HG03469 (cell line): ENCODE data around the gene STK35.
"Not testable (repeated sequence)": the region's sequence is repeated elsewhere in the genome, so short reads cannot be mapped to it uniquely, and the experiment has no call there.

ENCODE experiments used
- ATAC-seq: cut with Tn5 transposase; IDR thresholded peaks from one replicate; pipeline ENCODE4 v1.9.1; 2021; ENCODE audit warnings: mild to moderate bottlenecking, moderate library complexity, moderate number of reproducible peaks; ENCODE audit not compliant: unreplicated experiment

The STK35 gene

DNA sequence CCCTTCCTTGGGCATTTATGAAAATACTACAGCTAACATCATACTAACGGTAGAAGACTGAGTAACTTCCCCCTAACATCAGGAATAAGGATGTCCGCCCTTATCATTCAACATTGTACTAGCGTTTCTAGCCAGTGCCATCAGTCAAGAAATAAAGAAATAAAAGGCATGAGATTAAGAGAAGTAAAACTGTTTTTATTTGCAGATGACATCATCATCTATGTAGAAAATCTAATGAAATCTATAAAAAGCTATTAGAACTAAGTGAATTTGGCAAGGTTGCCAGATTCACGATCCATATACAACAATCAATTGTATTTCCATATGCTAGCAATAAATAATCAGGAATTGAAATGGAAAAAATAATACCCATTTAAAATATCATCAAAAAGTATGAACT lies 54.6 kb downstream of the STK35 start:
- no peak for ATAC-seq

DNA sequence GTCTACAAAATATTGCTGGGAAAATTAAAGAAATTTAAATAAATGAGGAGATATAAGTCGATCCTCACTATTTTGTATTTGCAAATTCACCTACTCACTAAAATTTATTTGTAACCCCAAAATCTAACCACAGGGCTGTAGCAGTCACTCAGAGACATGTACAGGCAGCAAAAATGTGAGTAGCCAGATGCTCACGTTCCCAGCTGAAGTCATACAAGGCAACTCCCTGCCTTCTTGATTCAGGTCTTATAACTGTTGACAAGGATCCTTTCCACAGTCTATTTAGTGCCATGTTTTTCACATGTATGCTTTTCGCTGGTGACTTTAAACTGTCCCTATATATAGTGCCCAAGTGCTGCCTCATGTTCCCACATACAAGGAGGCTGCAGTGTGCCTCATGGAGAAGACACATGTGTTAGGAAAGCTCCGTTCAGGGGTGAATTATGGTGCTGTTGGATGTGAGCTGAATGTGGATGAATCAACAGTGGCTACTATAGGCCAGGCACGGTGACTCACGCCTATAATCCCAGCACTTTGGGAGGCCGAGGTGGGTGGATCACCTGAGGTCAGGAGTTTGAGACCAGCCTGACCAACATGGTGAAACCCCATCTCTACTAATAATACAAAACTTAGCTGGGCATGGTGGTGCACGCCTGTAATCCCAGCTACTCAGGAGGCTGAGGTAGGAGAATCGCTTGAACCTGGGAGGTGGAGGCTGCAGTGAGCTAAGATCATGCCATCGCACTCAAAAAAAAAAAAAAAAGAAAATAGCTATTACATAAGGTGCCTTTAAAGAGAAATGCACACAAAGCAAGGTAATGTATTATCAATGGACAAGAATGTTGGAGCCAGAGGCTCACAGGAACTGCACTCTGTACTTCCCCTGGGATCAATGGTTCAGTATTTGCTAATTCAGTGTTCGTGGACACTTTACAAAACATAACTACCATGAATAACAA lies 55.3 kb downstream of the STK35 start:
- ATAC-seq: no peak

DNA sequence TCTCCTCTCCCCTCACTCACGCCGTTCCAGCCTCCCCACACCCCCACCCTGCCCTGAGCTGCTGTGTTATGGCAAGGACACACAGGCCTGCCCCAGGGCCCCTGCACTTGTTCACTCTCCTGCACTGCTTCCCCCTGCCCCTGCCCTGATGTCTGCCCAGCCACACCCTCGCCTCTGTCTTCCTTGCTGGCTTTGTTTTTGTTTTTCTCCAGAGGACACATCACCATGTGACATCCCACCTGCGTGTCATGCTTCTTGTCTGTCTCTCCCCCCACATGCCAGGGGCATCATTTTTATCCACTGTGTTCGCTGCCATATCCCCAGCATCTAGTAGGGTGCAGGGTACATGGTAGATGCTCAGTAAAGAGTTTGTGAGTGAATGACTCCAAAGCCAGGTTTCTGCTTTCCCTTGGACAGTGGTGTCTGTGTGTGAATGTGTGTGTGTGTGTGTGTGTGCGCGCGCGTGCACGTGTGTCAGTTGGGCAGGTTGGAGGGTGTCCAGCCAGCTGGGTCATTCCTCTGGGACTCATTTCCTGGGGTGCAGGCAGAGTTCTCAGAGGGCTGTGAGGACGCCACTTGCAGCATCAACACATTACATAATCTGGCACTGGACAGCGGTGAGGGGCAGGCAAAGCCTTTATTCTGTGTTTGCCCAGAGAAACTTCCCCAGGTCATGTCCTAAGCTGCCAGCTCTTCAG lies 60.6 kb downstream of the STK35 start:
- ATAC-seq: no peak

DNA sequence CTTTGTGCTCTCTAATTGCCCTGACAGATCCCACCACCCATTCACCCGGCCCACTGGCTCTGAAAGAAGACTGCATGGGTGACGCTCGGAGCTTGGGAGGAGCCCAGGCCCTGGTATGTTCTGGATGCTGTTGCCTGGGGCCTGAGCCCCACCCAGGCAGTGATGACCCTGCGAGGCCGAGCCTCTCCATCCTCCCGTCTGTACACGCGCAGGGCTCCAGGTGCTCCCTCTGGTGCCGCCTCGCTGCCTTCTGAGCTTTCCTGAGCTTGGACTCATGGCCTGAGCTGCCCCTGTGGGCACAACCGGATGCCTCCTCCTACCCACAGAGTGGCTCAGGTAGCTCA lies 61.2 kb downstream of the STK35 start:
- ATAC-seq: no peak

DNA sequence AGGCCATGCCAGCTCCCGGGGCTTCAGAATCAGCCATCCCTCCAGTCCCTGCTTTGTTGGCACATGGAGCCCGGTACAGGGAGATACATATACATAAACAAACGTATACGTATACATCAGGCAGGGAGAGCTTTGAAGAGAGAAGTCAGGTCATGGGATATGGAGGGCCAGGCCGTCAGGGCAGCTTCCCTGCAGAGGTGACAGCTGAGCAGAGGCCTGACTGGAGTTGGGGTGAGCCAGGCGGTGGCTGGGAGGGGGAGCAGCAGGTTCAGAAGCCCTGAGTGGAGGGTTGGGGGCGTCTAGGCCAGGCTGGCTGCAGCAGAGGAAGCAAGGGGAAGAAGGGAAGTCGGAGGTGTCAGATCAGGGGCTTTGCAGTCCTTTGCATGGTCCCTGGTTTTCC lies 61.7 kb downstream of the STK35 start:
- no peak for ATAC-seq

GRCh38 chr20:2163757-2164156 lies 62.1 kb downstream of the STK35 start:
- ATAC-seq: no peak

- ATAC-seq: no peak
Measured at GRCh38 chr20:2164421-2164820, 62.8 kb downstream of the STK35 start.

DNA sequence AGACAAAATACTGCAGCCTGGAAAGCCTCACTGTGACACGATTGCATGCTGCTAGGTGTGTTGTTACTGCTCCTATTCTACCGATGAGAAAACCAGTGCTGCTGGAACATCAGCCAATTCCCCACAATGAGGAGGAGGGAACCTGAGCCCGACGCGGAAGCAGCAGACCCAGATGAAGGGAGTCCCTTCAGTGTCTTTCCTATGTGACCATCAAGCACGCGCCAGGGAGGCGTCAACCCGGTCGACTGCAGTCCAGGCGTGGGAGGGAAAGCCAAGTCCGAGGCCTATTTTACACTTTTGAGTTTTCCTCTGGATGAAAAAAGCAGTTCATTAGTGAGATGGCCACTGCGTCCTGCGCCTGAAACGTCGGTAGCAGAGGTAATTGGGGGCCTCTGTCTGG lies 63.3 kb downstream of the STK35 start:
- no peak for ATAC-seq

- no peak for ATAC-seq
Measured at GRCh38 chr20:2165871-2166270, 64.2 kb downstream of the STK35 start.

- no peak for ATAC-seq
Measured at GRCh38 chr20:2167112-2167511, 65.5 kb downstream of the STK35 start.

DNA sequence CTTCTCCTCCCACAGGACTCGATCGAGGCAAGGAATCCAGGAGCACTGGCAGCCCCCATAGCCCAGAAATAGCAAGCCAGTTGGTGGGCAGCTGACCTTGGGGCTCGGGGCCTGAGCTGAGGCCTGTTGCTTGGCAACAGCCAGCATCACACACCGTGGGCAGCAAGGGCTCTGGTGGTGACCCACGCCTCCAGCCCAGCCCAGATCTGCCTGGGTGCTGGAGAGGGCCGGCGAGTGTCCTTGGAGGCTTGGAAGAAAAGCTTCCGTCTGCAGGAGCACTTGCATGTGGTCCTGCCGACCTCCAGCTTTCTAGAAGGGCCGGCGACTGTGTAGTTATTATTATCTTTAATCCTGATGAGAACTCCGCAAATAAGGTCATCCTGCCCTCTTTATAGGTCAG lies 67.3 kb downstream of the STK35 start:
- no peak for ATAC-seq

DNA sequence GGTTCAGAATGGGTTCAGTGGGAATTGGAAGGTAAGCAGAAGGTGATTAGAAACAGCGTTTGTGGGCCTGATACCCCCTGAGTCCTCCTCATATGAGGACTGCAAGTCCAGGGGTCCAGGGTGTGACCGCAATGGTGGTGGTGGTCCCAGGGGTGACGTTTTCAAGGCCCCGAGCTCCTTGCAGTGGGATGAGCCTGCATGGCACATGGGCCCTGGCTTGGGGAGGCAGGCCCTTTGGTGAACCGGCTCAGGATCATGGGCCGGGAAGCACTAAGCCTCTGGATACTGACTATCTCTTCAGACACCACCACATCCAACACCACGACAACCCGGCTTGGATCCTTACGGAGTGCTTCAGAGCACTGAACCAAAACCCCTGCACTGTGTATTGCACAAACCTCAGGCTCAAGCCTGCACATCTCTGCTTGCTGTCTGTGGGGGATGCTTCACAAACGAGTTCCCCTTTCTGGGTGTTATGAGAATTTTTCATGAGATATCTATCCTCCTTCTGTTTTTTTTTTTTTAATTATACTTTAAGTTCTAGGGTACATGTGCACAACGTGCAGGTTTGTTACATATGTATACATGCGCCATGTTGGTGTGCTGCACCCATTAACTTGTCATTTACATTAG lies 67.9 kb downstream of the STK35 start:
- no peak for ATAC-seq

- ATAC-seq: no peak
Measured at GRCh38 chr20:2170404-2170803, 68.8 kb downstream of the STK35 start.

- ATAC-seq: no peak
Measured at GRCh38 chr20:2171266-2171790, 69.7 kb downstream of the STK35 start.

DNA sequence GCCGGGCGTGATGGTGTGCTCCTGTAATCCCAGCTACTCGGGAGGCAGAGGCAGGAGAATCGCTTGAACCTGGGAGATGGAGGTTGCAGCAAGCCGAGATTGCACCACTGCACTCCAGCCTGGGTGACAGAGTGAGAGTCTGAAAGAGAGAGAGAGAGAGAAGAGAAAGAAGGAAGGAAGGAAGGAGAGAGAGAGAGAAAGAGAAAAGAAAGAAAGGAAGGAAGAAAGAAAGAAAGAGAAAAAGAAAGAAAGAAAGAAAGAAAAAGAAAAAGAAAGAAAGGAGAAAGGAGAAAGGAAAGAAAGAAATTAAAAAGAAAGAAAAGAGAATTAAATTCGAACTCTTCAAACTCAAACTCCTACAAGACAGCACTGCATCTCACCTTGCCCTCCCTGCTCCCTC lies 70.2 kb downstream of the STK35 start:
- ATAC-seq: not testable (repeated sequence)

GRCh38 chr20:2172305-2173175 lies 70.9 kb downstream of the STK35 start:
- ATAC-seq: no peak

GRCh38 chr20:2173186-2173585 lies 71.6 kb downstream of the STK35 start:
- ATAC-seq: no peak

DNA sequence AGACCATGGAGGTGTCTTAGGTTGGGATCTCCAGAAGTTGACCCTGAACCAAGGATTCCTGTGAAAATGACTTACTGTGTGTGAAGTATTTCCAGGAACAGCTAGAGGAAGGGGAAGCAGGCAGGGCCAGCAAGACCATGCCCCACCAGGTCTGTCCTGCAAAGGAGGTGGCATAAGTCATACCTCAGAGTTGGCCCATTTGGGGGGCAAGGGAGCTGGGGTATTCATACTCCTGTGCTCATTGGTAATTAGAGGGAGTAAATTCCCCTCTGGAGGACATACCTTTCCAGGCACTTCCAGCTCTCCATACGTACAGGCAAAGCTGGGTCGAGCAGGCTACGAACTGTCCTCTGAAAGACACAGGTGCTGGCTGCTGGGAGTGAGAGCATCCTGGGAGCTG lies 72.4 kb downstream of the STK35 start:
- ATAC-seq: no peak

GRCh38 chr20:2176946-2177345 lies 75.3 kb downstream of the STK35 start:
- ATAC-seq: no peak
